ENCODE measurements around the gene PICK1.
A peak's percentile ranks its signal among the peaks of the same experiment; 100 is the strongest.

PICK1 gene

DNA sequence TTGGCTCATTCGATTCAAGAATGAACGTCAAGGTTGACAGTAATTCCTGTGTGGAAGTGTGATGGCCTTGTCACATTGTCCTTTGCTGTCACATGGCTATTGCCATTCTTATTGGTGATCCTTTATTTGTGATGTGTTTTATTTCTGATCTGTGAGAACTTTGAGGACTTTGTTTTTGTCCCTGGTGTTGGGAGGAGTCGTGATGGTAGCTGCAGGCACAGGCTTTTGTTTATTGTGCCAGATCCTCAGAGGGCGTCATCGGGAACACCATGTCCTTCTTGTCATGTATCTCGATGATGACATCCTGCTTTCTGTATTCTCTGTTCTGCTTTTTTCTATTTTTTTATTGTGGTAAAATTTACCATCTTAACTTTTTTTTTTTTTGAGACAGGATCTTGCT is 5.6 kb downstream of the PICK1 start:
- H3K9me3 ChIP-seq (replicated peaks in 1 of 11) = no peaks in the 10 kb centered on the region
- H3K9ac ChIP-seq = no peak overlapping the region
- H3K36me3 ChIP-seq = peaks cover 0 to 13% (median 0%) of the 10 kb centered on the region in 11 experiments; a peak in 3 of 22 replicates
- no peaks in the 10 kb centered on the region for H3K27me3 ChIP-seq
- peak overlapping the region in 3 of 11 experiments; percentile 33 to 45 (median 41); a peak in 5 of 22 replicates for H3K27ac ChIP-seq
- no peak for TF ChIP-seq Cebpa-rat (IDR thresholded peaks at IDR 0.05)
- no peak overlapping the region for H3K4me3 ChIP-seq
- peak overlapping the region; percentile 6 to 71 (median 50); a peak in 19 of 22 replicates for H3K4me2 ChIP-seq
- no peaks in the 10 kb centered on the region for H4K20me1 ChIP-seq
- H3K4me1 ChIP-seq = peaks cover 32 to 47% (median 42%) of the 10 kb centered on the region in 10 experiments

DNA sequence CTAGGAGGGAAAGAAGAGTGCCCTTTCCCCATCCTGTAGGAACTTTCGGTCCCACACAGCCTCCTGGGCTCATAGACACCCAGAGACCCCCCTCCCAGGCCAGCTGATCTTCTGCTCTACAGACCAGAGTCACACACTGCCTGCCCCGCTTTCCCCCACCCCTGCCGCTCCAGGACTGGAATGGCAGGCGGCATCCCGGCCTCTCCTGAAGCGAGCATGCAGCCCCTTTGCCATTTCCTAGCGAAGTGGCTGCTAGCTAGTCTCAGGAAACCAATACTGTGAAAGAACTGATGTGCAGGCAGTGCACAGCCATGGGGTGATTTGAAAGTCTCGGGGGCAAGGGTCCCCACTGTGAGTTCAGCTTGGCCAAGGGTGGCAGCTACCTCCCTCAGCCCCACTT is 8.3 kb downstream of the PICK1 start:
- H3K9ac ChIP-seq = peak overlapping the region in 4 of 11 experiments; percentile 82 to 86 (median 84); a peak in 4 of 22 replicates
- no peak for TF ChIP-seq Cebpa-rat (IDR thresholded peaks at IDR 0.05)

DNA sequence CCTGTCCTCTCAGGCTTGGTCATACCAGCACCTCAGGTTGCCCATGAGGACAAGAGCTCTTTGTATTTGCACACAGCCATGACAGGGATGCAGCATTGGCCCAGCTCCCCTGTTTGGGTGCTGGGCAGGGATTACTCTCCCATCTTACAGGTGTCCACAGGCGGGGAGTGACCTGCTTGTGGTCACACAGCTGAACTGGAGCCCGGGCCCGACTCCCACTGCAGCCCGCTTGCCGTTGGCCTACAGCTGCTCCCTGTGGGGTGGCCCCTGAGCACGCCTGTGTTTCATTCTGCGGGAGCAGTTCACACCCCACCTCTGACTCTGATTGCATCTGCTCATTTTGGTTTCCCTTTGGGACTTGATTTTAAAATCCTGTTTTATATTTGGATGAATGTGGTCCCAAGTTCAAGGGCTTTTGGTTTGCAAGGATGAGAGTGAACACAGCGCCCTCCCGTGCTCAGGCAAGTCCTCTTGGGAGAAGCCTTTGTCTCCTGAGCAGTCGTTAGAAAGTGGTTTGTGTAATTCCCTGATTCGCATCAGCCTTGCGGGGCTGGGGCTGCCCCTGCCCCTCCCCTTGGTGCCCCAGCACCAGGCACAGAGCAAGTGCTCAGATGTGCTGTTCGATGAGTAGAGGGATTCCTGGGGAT is 9.3 kb downstream of the PICK1 start:
- Histone ChIP-seq H3K4me2 (peak overlapping the region; percentile 73 to 100 (median 95)), H3K36me3 (peaks cover 0 to 13% (median 0%) of the 10 kb centered on the region in 11 experiments; a peak in 3 of 22 replicates), H3K27me3 (peaks cover 0 to 18% (median 0%) of the 10 kb centered on the region in 11 experiments; a peak in 1 of 22 replicates)

More for the DNA sequence above, 8.3 kb downstream of the PICK1 start:
- Histone ChIP-seq H3K36me3 (peaks cover 0 to 13% (median 0%) of the 10 kb centered on the region in 11 experiments; a peak in 3 of 22 replicates), H3K4me3 (no peak overlapping the region), H3K4me1 (peaks cover 57 to 73% (median 68%) of the 10 kb centered on the region in 10 experiments), H3K27me3 (peaks cover 0 to 12% (median 0%) of the 10 kb centered on the region in 11 experiments; a peak in 1 of 22 replicates), H3K4me2 (peak overlapping the region in 9 of 11 experiments; percentile 73 to 100 (median 95); a peak in 16 of 22 replicates), H4K20me1 (no peaks in the 10 kb centered on the region), H3K9me3 (replicated peaks in 1 of 11) (no peaks in the 10 kb centered on the region), H3K27ac (peak overlapping the region in 3 of 11 experiments; percentile 76 to 82 (median 80); a peak in 5 of 22 replicates)

DNA sequence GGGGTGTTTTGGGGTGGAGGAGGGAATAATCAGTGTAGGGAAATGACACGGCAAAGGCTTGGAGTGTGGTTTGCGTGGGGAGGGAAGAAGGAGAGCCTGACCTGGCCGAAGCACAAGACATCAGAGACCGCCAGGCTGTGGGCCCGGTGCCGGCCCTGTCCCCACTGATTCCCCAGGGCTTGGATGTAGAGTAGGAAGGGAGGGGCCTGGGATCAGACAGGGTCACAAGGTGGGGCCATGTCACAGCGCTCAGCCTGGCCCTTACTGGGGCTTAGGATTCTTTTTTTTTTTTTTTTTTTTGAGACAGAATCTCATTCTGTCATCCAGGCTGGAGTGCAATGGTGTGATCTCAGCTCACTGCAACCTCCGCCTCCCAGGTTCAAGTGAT is 9.8 kb downstream of the PICK1 start:
- TF ChIP-seq Cebpa-rat (IDR thresholded peaks at IDR 0.05) = no peak
- peaks cover 60 to 88% (median 82%) of the 10 kb centered on the region in 10 experiments for H3K4me1 ChIP-seq
- peak overlapping the region in 5 of 10 experiments; percentile 28 to 64 (median 59); a peak in 8 of 20 replicates for H3K4me3 ChIP-seq

More for the DNA sequence above, 9.3 kb downstream of the PICK1 start:
- Histone ChIP-seq H3K4me1 (peaks cover 60 to 83% (median 77%) of the 10 kb centered on the region in 10 experiments), H3K9ac (peak overlapping the region; percentile 21 to 86 (median 75); a peak in 18 of 22 replicates), H3K4me3 (peak overlapping the region in 5 of 10 experiments; percentile 28 to 64 (median 59); a peak in 8 of 20 replicates), H3K9me3 (replicated peaks in 1 of 11) (no peaks in the 10 kb centered on the region), H3K27ac (peak overlapping the region in 8 of 11 experiments; percentile 36 to 86 (median 76); a peak in 15 of 22 replicates), H4K20me1 (no peaks in the 10 kb centered on the region)
- TF ChIP-seq Cebpa-rat (IDR thresholded peaks at IDR 0.05) = no peak; a peak in 1 of 22 replicates

DNA sequence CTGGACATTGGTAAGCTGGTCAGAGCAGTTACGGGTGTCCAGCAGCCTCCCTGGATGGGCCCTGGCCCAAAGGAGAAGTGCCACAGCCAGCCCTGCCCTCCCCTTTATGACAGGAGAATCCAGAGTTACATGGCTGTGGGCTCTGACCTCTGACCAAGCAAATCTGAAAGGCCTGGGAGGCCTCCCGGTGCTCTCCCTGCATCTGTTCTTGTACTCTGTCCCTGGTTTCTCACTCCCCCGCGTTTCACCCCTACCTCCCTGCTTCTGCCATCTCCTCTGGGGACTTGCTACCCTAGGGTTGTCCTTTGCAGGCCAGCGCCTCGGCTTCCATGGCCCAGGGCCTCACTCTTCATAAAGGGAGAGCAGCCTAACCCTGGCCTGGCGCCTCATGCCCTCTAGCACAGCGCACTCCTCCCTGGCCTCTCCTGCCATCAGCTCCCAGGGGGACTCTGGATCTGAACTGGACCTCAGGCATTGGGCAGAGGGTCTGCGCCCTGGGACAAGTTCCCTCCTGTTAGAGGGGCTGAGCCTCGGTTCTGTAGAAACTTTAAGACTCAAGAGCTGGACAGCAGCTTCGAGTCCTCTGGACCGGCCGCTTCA is 10.7 kb downstream of the PICK1 start:
- H3K27me3 ChIP-seq = peaks cover 0 to 18% (median 0%) of the 10 kb centered on the region in 11 experiments; a peak in 1 of 22 replicates
- peak overlapping the region in 8 of 10 experiments; percentile 39 to 64 (median 56); a peak in 15 of 20 replicates for H3K4me3 ChIP-seq
- H4K20me1 ChIP-seq = no peaks in the 10 kb centered on the region
- H3K36me3 ChIP-seq = peaks cover 0 to 13% (median 0%) of the 10 kb centered on the region in 11 experiments; a peak in 3 of 22 replicates
- peak overlapping the region; percentile 42 to 86 (median 75) for H3K9ac ChIP-seq
- H3K27ac ChIP-seq = peak overlapping the region in 10 of 11 experiments; percentile 20 to 86 (median 76); a peak in 19 of 22 replicates
- H3K9me3 ChIP-seq (replicated peaks in 1 of 11) = no peaks in the 10 kb centered on the region
- TF ChIP-seq Cebpa-rat (IDR thresholded peaks at IDR 0.05) = no peak
- peaks cover 56 to 91% (median 87%) of the 10 kb centered on the region in 10 experiments for H3K4me1 ChIP-seq
- H3K4me2 ChIP-seq = peak overlapping the region; percentile 73 to 100 (median 95)

More for the DNA sequence above, 9.8 kb downstream of the PICK1 start:
- Histone ChIP-seq H3K27ac (peak overlapping the region in 8 of 11 experiments; percentile 36 to 86 (median 76); a peak in 15 of 22 replicates), H3K4me2 (peak overlapping the region; percentile 73 to 100 (median 95)), H3K27me3 (peaks cover 0 to 18% (median 0%) of the 10 kb centered on the region in 11 experiments; a peak in 1 of 22 replicates), H4K20me1 (no peaks in the 10 kb centered on the region), H3K9ac (peak overlapping the region; percentile 21 to 86 (median 75); a peak in 18 of 22 replicates), H3K36me3 (peaks cover 0 to 13% (median 0%) of the 10 kb centered on the region in 11 experiments; a peak in 3 of 22 replicates), H3K9me3 (replicated peaks in 1 of 11) (no peaks in the 10 kb centered on the region)

DNA sequence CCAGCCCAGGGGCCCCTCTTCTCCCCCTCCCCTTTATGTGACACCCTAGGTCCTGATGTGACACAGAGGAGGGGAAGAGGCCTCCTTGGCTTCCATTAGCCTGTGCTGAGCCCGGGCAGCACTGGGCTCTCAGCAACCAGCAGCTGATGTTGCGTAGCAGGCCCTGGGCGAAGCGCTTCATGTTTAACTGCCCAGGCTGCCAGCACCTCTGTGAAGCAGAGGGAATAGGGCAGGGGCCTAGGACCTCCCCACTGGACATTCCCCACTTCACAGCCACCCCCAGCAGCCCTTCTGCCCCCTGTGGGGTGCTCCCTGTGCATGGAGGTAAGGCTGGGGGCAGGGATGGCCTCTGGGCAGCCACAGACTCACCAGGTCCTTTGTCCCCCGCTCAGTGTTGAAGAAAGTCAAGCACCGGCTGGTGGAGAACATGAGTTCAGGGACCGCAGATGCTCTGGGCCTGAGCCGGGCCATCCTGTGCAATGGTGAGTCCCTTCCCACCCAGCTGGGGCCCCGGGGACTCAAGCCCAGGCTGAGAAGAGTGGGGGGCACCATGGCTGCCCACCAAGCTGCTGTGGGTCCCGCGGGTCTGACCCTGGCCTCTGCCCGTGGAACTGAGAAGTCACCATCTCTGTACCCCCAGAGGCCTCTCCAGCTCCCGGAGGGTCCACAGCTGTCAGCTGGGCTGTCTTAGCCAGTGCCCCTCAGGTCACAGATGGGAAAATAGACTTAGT is 11.6 kb downstream of the PICK1 start:
- TF ChIP-seq Cebpa-rat (IDR thresholded peaks at IDR 0.05) = no peak

DNA sequence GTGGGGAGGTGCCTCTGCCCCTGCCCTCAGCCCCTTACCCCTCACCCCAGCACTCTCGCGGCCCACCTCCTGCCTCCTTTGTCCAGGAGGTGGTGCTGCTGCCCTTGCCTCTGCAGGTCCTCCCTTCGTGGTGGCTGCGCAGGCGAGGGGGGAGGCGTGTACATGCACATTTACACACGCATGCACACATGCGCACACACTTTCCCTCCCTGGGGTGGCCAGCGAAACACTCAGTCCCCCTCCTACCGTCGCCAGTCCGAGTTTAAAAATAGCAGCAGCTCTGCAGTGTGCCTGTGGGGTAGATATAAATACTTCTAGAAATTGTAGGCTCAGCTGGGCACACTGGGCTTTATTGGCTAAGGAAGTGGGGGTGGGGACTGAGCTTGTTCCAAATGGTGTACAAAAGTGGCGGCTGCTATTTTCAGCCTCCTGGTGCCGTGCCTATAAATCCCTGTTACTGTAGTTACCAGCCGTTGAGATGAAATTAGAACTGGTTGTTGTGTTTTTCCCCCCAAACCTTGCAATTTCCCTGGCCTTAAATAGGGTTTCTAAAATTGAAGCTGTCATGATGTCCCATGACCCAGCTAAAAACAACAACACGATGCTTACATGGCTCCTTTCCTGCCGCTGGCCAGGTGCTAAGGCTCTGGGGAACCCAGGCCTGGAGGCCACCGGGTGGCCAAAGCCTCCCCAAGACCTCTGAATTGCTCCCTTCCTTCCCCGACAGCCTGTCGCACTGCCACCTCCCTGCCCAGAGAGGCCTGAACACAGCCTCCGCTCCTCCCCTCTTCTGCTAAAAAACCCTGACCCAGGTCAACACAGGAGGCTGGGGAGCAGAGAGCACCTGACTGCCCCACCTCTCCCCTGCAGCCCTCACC is 12.4 kb downstream of the PICK1 start:
- TF ChIP-seq Cebpa-rat (IDR thresholded peaks at IDR 0.05) = peak in 1 of 11 experiments; percentile 43; a peak in 1 of 22 replicates
- Histone ChIP-seq H3K4me2 (peak overlapping the region; percentile 73 to 100 (median 95)), H3K4me1 (peaks cover 48 to 98% (median 90%) of the 10 kb centered on the region in 10 experiments), H3K4me3 (peak overlapping the region in 8 of 10 experiments; percentile 39 to 64 (median 56); a peak in 15 of 20 replicates), H3K9ac (peak overlapping the region; percentile 42 to 86 (median 75); a peak in 18 of 22 replicates), H3K9me3 (replicated peaks in 1 of 11) (no peaks in the 10 kb centered on the region), H3K36me3 (peaks cover 0 to 11% (median 0%) of the 10 kb centered on the region in 11 experiments; a peak in 3 of 22 replicates), H4K20me1 (no peaks in the 10 kb centered on the region), H3K27ac (peak overlapping the region; percentile 15 to 86 (median 75); a peak in 20 of 22 replicates), H3K27me3 (peaks cover 0 to 18% (median 0%) of the 10 kb centered on the region in 11 experiments; a peak in 1 of 22 replicates)

More for the DNA sequence above, 11.6 kb downstream of the PICK1 start:
- H3K4me2 ChIP-seq = peak overlapping the region; percentile 73 to 100 (median 95)
- H3K27ac ChIP-seq = peak overlapping the region in 10 of 11 experiments; percentile 20 to 86 (median 76); a peak in 20 of 22 replicates
- peak overlapping the region in 8 of 10 experiments; percentile 39 to 64 (median 56); a peak in 16 of 20 replicates for H3K4me3 ChIP-seq
- peak overlapping the region; percentile 42 to 86 (median 75); a peak in 20 of 22 replicates for H3K9ac ChIP-seq
- H3K9me3 ChIP-seq (replicated peaks in 1 of 11) = no peaks in the 10 kb centered on the region
- H3K27me3 ChIP-seq = peaks cover 0 to 18% (median 0%) of the 10 kb centered on the region in 11 experiments; a peak in 1 of 22 replicates
- no peaks in the 10 kb centered on the region for H4K20me1 ChIP-seq
- peaks cover 0 to 13% (median 0%) of the 10 kb centered on the region in 11 experiments; a peak in 3 of 22 replicates for H3K36me3 ChIP-seq
- peaks cover 48 to 92% (median 87%) of the 10 kb centered on the region in 10 experiments for H3K4me1 ChIP-seq
